WTC11 (cell line): ENCODE data around the gene CFI.

Experiments
- ESRRA ChIP-seq: sonication (generic); formaldehyde crosslinking; IDR thresholded peaks from 2 replicates; pipeline ENCODE4 v1.8.1; 2022; ENCODE audit warnings: mild to moderate bottlenecking, missing genetic modification reagents, borderline replicate concordance
- JUN ChIP-seq: sonication (generic); formaldehyde crosslinking; IDR thresholded peaks from 2 replicates; pipeline ENCODE4 v1.8.0; 2023; ENCODE audit warnings: mild to moderate bottlenecking, missing genetic modification reagents
- NR2C2 ChIP-seq: sonication (generic); formaldehyde crosslinking; IDR thresholded peaks from 2 replicates; pipeline ENCODE4 v1.8.0; 2022; ENCODE audit warnings: mild to moderate bottlenecking, missing genetic modification reagents
- NR3C1 ChIP-seq: sonication (generic); formaldehyde crosslinking; conservative IDR thresholded peaks from 2 replicates; pipeline ENCODE4 v1.8.1; 2023; ENCODE audit warnings: low read depth, mild to moderate bottlenecking, missing genetic modification reagents
- SOX15 ChIP-seq: fragments of 250-450 bp; sonication (Bioruptor Pico); IDR thresholded peaks from 2 replicates; pipeline ENCODE4 v1.9.0; 2021; ENCODE audit warnings: mild to moderate bottlenecking
- TCF7 ChIP-seq: sonication (generic); formaldehyde crosslinking; IDR thresholded peaks from 2 replicates; pipeline ENCODE4 v1.8.0; 2022; ENCODE audit warnings: mild to moderate bottlenecking, low read depth, missing genetic modification reagents, moderate library complexity
- TEAD4 ChIP-seq: sonication (generic); formaldehyde crosslinking; IDR thresholded peaks from 2 replicates; pipeline ENCODE4 v1.8.0; 2022; ENCODE audit warnings: mild to moderate bottlenecking, missing genetic modification reagents
- ZNF232 ChIP-seq: sonication (generic); formaldehyde crosslinking; IDR thresholded peaks from 2 replicates; pipeline ENCODE4 v1.8.0; 2022; ENCODE audit warnings: mild to moderate bottlenecking, missing genetic modification reagents
- TF ChIP-seq, protein P1 (sequence below): fragments of 200-600 bp; IDR thresholded peaks from 2 replicates; pipeline ENCODE4 v1.8.0; 2022; ENCODE audit warnings: antibody characterized with exemption
- TF ChIP-seq, protein P2 (sequence below): sonication (generic); formaldehyde crosslinking; IDR thresholded peaks from 2 replicates; pipeline ENCODE4 v1.8.1; 2022; ENCODE audit warnings: low read depth, missing genetic modification reagents, borderline replicate concordance
- TF ChIP-seq, protein P3 (sequence below): sonication (generic); formaldehyde crosslinking; IDR thresholded peaks from 2 replicates; pipeline ENCODE4 v1.8.1; 2023; ENCODE audit warnings: mild to moderate bottlenecking, missing genetic modification reagents
- TF ChIP-seq, protein P4 (sequence below): sonication (generic); formaldehyde crosslinking; IDR thresholded peaks from 2 replicates; pipeline ENCODE4 v1.8.1; 2023; ENCODE audit warnings: mild to moderate bottlenecking, missing genetic modification reagents

DNA sequence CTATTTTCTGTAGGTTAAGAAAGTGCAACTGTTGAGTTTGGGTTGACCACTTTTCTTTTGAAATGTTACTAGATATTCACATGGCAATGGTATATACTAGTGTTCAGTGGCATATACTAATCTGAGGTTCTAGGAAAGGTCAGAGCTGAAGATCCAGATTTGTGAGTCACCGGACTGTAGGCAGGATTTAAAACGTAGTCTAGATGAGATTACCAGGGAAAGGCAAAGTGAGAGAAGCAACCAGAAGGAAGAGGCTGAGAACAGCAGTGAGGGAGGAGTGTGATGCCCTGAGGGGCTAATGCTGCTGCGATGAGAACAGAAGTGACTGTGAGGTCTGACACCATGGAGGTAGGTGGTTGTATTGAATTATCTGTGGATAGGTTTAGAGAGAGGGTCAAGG lies 62.3 kb downstream of the CFI start:
- no peak for TF ChIP-seq JUN (CRISPR knock-in tag)
- TF ChIP-seq, protein P1, sequence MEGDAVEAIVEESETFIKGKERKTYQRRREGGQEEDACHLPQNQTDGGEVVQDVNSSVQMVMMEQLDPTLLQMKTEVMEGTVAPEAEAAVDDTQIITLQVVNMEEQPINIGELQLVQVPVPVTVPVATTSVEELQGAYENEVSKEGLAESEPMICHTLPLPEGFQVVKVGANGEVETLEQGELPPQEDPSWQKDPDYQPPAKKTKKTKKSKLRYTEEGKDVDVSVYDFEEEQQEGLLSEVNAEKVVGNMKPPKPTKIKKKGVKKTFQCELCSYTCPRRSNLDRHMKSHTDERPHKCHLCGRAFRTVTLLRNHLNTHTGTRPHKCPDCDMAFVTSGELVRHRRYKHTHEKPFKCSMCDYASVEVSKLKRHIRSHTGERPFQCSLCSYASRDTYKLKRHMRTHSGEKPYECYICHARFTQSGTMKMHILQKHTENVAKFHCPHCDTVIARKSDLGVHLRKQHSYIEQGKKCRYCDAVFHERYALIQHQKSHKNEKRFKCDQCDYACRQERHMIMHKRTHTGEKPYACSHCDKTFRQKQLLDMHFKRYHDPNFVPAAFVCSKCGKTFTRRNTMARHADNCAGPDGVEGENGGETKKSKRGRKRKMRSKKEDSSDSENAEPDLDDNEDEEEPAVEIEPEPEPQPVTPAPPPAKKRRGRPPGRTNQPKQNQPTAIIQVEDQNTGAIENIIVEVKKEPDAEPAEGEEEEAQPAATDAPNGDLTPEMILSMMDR, result no peak
- no peak for TF ChIP-seq ESRRA (CRISPR knock-in tag)
- TF ChIP-seq, protein P2, sequence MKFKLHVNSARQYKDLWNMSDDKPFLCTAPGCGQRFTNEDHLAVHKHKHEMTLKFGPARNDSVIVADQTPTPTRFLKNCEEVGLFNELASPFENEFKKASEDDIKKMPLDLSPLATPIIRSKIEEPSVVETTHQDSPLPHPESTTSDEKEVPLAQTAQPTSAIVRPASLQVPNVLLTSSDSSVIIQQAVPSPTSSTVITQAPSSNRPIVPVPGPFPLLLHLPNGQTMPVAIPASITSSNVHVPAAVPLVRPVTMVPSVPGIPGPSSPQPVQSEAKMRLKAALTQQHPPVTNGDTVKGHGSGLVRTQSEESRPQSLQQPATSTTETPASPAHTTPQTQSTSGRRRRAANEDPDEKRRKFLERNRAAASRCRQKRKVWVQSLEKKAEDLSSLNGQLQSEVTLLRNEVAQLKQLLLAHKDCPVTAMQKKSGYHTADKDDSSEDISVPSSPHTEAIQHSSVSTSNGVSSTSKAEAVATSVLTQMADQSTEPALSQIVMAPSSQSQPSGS (CRISPR knock-in tag), result no peak
- TF ChIP-seq SOX15 (CRISPR knock-in tag), result no peak
- no peak for TF ChIP-seq ZNF232 (CRISPR knock-in tag)
- no peak for TF ChIP-seq TEAD4
- TF ChIP-seq NR2C2 (CRISPR knock-in tag), result no peak
- TF ChIP-seq, protein P3, sequence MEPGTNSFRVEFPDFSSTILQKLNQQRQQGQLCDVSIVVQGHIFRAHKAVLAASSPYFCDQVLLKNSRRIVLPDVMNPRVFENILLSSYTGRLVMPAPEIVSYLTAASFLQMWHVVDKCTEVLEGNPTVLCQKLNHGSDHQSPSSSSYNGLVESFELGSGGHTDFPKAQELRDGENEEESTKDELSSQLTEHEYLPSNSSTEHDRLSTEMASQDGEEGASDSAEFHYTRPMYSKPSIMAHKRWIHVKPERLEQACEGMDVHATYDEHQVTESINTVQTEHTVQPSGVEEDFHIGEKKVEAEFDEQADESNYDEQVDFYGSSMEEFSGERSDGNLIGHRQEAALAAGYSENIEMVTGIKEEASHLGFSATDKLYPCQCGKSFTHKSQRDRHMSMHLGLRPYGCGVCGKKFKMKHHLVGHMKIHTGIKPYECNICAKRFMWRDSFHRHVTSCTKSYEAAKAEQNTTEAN (CRISPR knock-in tag), result no peak
- TF ChIP-seq, protein P4, sequence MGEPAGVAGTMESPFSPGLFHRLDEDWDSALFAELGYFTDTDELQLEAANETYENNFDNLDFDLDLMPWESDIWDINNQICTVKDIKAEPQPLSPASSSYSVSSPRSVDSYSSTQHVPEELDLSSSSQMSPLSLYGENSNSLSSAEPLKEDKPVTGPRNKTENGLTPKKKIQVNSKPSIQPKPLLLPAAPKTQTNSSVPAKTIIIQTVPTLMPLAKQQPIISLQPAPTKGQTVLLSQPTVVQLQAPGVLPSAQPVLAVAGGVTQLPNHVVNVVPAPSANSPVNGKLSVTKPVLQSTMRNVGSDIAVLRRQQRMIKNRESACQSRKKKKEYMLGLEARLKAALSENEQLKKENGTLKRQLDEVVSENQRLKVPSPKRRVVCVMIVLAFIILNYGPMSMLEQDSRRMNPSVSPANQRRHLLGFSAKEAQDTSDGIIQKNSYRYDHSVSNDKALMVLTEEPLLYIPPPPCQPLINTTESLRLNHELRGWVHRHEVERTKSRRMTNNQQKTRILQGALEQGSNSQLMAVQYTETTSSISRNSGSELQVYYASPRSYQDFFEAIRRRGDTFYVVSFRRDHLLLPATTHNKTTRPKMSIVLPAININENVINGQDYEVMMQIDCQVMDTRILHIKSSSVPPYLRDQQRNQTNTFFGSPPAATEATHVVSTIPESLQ, result no peak
- no peak for TF ChIP-seq NR3C1 (CRISPR knock-in tag)
- no peak for TF ChIP-seq TCF7
